Measurements from ENCODE around the gene CCDC14.
"Not testable (repeated sequence)": the region's sequence is repeated elsewhere in the genome, so short reads cannot be mapped to it uniquely, and the experiment has no call there.

CCDC14 gene

DNA sequence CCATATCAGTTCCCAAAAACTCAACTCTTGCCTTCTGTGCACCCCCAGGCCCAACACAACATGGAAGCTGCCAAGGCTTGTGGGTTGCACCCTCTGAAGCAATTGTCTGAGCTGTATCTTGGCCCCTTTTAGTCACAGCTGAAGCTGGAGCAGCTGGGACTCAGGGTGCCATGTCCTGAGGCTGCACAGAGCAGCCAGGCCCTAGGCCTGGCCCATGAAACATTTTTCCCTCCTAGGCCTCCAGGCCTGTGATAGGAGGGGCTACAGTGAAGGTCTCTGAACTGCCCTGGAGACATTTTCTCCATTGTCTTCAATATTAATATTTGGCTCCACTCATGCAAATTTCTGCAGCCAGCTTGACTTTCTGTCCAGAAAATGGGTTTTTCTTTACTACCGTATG lies 68.8 kb downstream of the CCDC14 start:
- no peak for DNase-seq

GRCh38 chr3:123890991-123891390 lies 70.0 kb downstream of the CCDC14 start:
- not testable (repeated sequence) for DNase-seq

- not testable (repeated sequence) for DNase-seq
These were observed 70.9 kb downstream of the CCDC14 start for GRCh38 chr3:123890162-123890561.

DNA sequence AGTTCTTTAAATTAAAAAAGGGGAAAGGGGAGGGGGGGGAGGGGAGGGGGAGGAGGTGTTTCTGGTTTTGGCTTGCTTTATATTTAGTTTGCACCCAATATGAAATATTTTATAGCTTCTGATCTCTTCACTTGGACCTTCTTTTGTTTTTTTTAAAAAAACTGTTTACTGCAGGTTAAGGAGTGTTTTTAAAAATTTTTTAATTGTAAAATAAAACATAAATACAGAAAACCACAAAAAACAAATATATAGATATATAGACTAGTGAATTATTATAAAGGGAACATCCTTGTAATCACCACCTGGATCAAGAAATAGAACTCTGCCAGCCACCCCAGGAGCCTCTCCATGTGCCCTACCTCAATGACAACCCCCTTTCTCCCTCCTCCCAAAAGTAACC lies 76.0 kb downstream of the CCDC14 start:
- no peak for DNase-seq

- DNase-seq: peak; percentile 54 to 83
These were observed 76.7 kb downstream of the CCDC14 start, which contains the start of gene MYLK for GRCh38 chr3:123884203-123884831. Gene MYLK (minus strand): TSS chr3:123884332. CDS start chr3:123793841, 90,491 bp downstream.

DNA sequence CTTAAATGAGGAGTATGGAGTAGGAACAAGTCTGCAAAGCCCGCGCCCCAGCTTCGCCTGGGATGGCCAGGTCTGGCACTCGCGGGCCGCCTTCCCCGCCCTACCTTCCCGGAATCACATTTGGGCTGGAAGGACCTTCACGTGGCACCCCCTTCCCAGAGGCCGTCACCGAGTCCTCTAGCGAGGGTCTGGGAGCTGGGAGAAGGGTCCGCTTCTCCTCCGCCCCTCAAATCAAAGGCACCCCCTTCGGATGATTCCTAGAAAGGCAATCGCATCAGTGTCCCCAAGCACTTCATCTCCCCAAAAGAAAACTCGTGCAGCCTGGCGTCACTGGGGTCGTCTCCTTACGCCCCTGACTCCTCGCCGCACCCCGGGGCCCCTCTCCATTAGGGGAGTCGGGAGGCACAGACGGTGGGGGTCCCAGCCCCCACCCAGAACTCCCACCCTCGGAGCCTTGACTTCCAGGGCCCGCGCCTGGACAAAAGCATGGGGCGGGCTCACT lies 77.3 kb downstream of the CCDC14 start:
- no peak for DNase-seq

GRCh38 chr3:123883111-123883510 lies 77.9 kb downstream of the CCDC14 start:
- no peak for DNase-seq

- DNase-seq: no peak
These were observed 79.3 kb downstream of the CCDC14 start for GRCh38 chr3:123881771-123882170.

DNA sequence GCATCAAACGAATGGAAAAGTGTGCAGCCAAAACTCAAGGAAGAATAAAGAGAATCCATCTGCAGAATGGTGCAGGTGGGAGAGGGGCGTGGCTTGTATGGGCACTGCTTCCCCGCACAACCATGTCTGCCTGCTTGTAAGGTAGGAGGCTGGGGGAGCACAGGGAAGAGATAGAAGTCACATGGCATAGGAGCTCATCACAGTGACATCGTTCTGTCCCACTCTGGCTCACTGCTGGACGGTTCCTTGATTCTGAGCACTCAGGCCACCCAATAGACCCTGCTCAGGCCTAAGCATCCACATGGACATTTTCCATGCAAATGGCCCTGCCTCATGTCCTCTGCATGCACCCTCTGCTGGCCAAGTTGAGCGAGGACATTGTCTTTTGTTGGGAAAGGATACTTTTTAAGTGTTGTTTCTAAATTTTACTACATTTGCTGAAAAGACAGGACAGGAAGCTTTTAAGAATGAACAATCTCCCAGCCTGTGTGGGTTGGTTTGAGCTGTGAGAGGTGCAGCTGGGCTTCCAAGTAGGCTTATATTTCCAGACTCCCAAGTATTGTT lies 79.9 kb downstream of the CCDC14 start:
- peak in 1 of 2 experiments; percentile 49 for DNase-seq

DNA sequence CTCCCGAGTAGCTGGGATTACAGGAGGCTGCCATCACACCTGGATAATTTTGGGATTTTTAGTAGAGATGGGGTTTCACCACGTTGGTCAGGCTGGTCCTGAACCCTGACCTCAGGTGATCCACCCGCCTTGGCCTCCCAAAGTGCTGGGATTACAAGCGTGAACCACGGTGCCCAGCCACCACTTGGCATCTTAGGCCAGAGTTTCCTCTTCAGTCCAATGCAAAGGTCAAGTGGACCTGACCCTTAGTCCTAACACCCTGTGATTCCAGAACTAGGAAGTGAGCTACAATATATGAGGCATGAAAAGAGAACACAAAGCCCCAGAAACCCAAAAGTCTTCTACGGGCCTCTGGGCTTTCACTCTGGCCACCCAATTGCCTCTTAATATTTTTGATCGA lies 82.2 kb downstream of the CCDC14 start:
- no peak for DNase-seq

DNA sequence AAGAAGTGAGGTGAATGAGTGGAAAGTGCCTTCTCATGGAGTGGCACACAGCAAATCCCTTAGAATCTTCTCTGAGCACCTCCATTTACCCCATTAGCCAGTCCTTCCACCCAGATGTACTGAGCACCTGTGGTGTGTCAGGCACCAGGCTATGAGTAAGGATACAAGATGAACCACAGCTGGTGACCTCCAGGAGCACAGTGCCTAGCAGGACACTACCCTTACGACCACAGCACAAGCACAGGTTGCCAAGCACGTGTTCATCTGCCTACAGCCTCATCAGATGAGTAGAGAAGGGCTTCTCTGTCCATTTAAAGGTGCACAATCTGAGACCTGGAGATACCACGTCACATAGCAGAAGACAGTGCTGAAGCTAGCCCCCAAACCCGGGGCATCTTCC lies 83.1 kb downstream of the CCDC14 start:
- DNase-seq: no peak

GRCh38 chr3:123877466-123877865 lies 83.6 kb downstream of the CCDC14 start:
- DNase-seq: no peak

DNA sequence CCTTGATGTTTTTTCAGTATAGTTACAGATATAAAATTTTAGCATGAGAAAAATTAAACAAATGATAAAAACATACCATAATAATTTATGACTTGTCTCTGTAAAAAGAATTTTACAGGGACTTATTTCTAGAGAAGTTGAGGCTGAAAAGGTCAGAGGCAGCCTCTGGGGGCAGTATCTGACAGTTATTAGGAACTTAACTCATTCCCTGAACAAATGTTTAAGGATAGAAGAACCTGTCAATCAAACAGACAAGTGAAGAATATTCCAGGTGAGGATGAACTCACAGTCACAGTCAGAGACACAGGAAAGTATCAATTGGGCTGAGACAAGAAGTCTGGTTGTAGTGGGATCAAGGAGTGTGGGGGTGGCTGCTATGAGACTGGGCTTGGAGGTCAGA lies 84.2 kb downstream of the CCDC14 start:
- no peak for DNase-seq

DNA sequence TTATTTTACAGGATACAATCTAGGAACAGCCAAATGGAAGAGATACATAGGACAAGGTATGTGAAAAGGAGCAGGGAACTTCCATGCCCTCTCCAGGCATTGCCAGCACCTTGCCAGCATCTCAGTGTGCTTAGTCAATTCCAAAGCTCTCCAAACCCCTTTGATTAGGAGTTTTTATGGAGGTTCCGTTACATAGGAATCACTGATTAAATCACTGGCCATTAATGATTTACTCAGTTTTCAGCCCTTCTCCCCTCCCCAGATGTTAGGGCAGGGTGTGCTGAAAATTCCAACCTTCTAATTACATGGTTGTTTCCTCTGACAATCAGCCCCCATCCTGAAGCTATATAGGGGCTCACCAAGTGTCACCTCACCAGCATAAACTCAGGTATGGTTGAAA lies 88.4 kb downstream of the CCDC14 start:
- no peak for DNase-seq

- DNase-seq: no peak
These were observed 89.1 kb downstream of the CCDC14 start for GRCh38 chr3:123871946-123872345.

GRCh38 chr3:123870033-123870432 lies 91.0 kb downstream of the CCDC14 start:
- DNase-seq: peak in 1 of 2 experiments; percentile 12

DNA sequence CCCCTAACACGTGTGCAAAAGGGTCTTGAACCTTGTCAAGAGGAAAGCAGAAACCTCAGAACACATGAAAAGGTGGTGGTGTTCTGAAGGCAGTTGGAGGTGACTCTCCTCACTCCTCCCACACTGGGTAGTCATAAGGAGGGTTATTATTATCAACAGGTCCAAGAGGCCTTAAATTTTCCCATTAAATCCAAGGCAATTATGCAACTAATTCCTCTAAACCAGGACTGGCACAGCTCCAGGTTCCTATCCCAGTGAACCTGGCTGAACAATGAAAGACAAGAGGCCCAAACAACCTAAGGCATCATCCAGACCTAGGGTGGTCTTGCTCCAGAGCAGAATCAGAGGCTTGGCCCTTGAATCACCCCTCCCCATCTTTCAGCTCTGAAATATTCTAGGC lies 91.9 kb downstream of the CCDC14 start:
- DNase-seq: no peak

DNA sequence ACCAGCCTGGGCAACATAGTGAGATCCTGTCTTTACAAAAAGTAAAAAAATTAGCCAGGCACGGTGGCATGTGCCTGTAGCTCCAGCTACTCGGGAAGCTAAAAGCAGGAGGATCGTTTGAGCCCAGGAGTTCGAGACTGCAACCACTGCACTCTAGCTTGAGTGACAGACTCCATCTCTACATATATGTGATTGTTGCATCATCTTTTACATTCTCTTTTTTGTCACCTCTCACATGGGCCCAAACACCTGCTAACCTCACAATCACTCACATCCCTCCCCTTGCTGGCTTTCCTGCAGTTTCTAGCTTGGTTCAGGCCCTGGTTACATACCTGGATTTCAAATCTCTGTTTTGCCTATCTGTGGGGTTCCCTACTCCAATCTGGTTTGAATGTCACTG lies 96.3 kb downstream of the CCDC14 start:
- no peak for DNase-seq

Data from SW 1271 (cell line).